Measurements from ENCODE around the gene PEX11G. TPM values are rescaled to one million over a fixed set of nuclear protein-coding genes. Genes with fewer than 3 reads are reported as not detected.

The PEX11G gene
- total and polyA plus RNA-seq, 10 of the 15 experiments (the other 5 are each of a cell fraction or from before 2014, with no cell fraction given), result 0.05 to 1.8 (median 0.73) TPM; not detected in 1

GRCh38 chr19:7516878-7517277 is 28.0 kb upstream of the PEX11G start:
- Histone ChIP-seq H3K27ac (ENCODE audit: control insufficient read depth, insufficient read depth) (no peak overlapping the region), H3K4me2 (ENCODE audit: control insufficient read depth, insufficient read depth) (peak overlapping the region; percentile 55), H3K4me3 (0 out of 2 replicates have a peak overlapping the region, but pooled peaks have one; percentile 50), H3K9ac (ENCODE audit: control insufficient read depth, insufficient read depth, low read length) (no peak overlapping the region), H3K4me1 (ENCODE audit: control insufficient read depth, insufficient read depth, low read length) (no peaks in the 10 kb centered on the region), H2AFZ (ENCODE audit: control insufficient read depth, low read depth, low read length) (no peak overlapping the region), H4K20me1 (ENCODE audit: control insufficient read depth, insufficient read depth) (no peaks in the 10 kb centered on the region), H3K27me3 (replicated peaks in 1 of 2; ENCODE audit: control insufficient read depth in 2 of 2, insufficient read depth in 2 of 2, low read length in 1 of 2) (peaks cover 3 to 4% of the 10 kb centered on the region in 2 experiments; a peak in 2 of 4 replicates), H3K36me3 (ENCODE audit: control insufficient read depth in 2 of 2, insufficient read depth in 2 of 2, low read length in 1 of 2) (no peaks in the 10 kb centered on the region), H3K79me2 (ENCODE audit: control insufficient read depth, insufficient read depth, low read length) (no peaks in the 10 kb centered on the region), H3K9me3 (replicated peaks; ENCODE audit: control insufficient read depth, insufficient read depth, low read length) (no peaks in the 10 kb centered on the region)
- DNase-seq (ENCODE audit: low read depth, low spot score) (no peak), FAIRE-seq (no peak), ATAC-seq (no peak)
- POLR2A ChIA-PET, result no interaction called here
- in situ Hi-C loops (cut with MboI), result no loop called here
- SMC1A ChIA-PET (ENCODE audit: uncharacterized antibody, unreplicated experiment), result interaction anchor here (1.2 kb wide), 1 partner anchor 137 kb away, joined by 4 read pairs; no protein-coding TSS in a partner anchor
- intact Hi-C loops (cut with micrococcal nuclease; ENCODE audit: unreplicated experiment), result no loop called here
- no TSS peak for BruUV-seq (replicated peaks)
- TF ChIP-seq ELK1 (IDR thresholded peaks at IDR 0.05; ENCODE audit: low read depth, low read length) (no peak), RELA (IDR thresholded peaks at IDR 0.05; ENCODE audit: borderline replicate concordance, partially characterized antibody) (no peak), NFIC (IDR thresholded peaks at IDR 0.05; ENCODE audit: low read depth, low read length) (no peak), ZSCAN29 (IDR thresholded peaks at IDR 0.05) (no peak), NR2C1 (IDR thresholded peaks at IDR 0.05) (no peak), JUND (IDR thresholded peaks at IDR 0.05; ENCODE audit: low read depth, low read length) (no peak), TCF7 (IDR thresholded peaks at IDR 0.05; ENCODE audit: borderline replicate concordance) (no peak), IKZF1 (conservative IDR thresholded peaks at IDR 0.05) (no peak), E2F4 (IDR thresholded peaks at IDR 0.05; ENCODE audit: low read depth, low read length) (no peak)
- TF ChIP-seq, protein P1, sequence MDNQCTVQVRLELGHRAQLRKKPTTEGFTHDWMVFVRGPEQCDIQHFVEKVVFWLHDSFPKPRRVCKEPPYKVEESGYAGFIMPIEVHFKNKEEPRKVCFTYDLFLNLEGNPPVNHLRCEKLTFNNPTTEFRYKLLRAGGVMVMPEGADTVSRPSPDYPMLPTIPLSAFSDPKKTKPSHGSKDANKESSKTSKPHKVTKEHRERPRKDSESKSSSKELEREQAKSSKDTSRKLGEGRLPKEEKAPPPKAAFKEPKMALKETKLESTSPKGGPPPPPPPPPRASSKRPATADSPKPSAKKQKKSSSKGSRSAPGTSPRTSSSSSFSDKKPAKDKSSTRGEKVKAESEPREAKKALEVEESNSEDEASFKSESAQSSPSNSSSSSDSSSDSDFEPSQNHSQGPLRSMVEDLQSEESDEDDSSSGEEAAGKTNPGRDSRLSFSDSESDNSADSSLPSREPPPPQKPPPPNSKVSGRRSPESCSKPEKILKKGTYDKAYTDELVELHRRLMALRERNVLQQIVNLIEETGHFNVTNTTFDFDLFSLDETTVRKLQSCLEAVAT (IDR thresholded peaks at IDR 0.05), result no peak
- TF ChIP-seq, protein P2, sequence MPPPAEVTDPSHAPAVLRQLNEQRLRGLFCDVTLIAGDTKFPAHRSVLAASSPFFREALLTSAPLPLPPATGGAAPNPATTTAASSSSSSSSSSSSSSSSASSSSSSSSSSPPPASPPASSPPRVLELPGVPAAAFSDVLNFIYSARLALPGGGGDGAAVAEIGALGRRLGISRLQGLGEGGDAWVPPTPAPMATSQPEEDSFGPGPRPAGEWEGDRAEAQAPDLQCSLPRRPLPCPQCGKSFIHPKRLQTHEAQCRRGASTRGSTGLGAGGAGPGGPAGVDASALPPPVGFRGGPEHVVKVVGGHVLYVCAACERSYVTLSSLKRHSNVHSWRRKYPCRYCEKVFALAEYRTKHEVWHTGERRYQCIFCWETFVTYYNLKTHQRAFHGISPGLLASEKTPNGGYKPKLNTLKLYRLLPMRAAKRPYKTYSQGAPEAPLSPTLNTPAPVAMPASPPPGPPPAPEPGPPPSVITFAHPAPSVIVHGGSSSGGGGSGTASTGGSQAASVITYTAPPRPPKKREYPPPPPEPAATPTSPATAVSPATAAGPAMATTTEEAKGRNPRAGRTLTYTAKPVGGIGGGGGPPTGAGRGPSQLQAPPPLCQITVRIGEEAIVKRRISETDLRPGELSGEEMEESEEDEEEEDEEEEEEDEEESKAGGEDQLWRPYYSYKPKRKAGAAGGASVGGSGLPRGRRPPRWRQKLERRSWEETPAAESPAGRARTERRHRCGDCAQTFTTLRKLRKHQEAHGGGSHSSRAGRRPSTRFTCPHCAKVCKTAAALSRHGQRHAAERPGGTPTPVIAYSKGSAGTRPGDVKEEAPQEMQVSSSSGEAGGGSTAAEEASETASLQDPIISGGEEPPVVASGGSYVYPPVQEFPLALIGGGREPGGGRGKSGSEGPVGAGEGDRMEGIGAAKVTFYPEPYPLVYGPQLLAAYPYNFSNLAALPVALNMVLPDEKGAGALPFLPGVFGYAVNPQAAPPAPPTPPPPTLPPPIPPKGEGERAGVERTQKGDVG (CRISPR knock-in tag; IDR thresholded peaks at IDR 0.05), result no peak
- RAD21 ChIA-PET (ENCODE audit: unreplicated experiment), result no interaction called here
- CTCF ChIA-PET, result interaction anchor here (0.6 to 2.8 kb wide), 3 partner anchors 19 to 162 kb away, joined by 3 to 6 read pairs (median 3); a partner anchor contains a TSS
- WGBS (ENCODE audit: insufficient coverage, insufficient replicate concordance, low lambda C conversion rate, missing lambda C conversion rate), result 35% methylated on average over 4 of the region's 4 CpGs

All from GM12878 (cell line).